HG02610 (cell line): ENCODE data around the gene RPRD1B.

Experiments
- ATAC-seq: cut with Tn5 transposase; IDR thresholded peaks from one replicate; pipeline ENCODE4 v1.9.1; 2021; ENCODE audit warnings: mild to moderate bottlenecking, moderate library complexity; ENCODE audit not compliant: unreplicated experiment

The RPRD1B gene

GRCh38 chr20:38132910-38133501 is 99.5 kb downstream of the RPRD1B start:
- no peak for ATAC-seq

- ATAC-seq = no peak
Measured at GRCh38 chr20:38133680-38134426, 100.3 kb downstream of the RPRD1B start.

GRCh38 chr20:38134427-38135270 is 101.1 kb downstream of the RPRD1B start:
- ATAC-seq = no peak

GRCh38 chr20:38135271-38135650 is 101.7 kb downstream of the RPRD1B start:
- ATAC-seq = no peak

GRCh38 chr20:38135651-38136420 is 102.3 kb downstream of the RPRD1B start:
- ATAC-seq = no peak

GRCh38 chr20:38136421-38137245 is 103.1 kb downstream of the RPRD1B start:
- no peak for ATAC-seq

- no peak for ATAC-seq
Measured at GRCh38 chr20:38137441-38138037, 104.0 kb downstream of the RPRD1B start.

GRCh38 chr20:38138086-38138778 is 104.7 kb downstream of the RPRD1B start:
- no peak for ATAC-seq

- ATAC-seq = no peak
Measured at GRCh38 chr20:38139156-38139912, 105.8 kb downstream of the RPRD1B start.

- ATAC-seq = no peak
Measured at GRCh38 chr20:38139977-38140753, 106.6 kb downstream of the RPRD1B start.

- ATAC-seq = no peak
Measured at GRCh38 chr20:38141204-38141888, 107.8 kb downstream of the RPRD1B start.
